Ramos (cell line): ENCODE results near the gene OR1J4.
"Not testable (repeated sequence)": the region's sequence is repeated elsewhere in the genome, so short reads cannot be mapped to it uniquely, and the experiment has no call there.

Experiments
- in situ Hi-C: fragments of 300-500 bp; cut with MboI; formaldehyde crosslinking; loops from one replicate; pipeline ENCODE4 v1.14.3; 2022; ENCODE audit warnings: low sequenced_read_pairs; ENCODE audit not compliant: unreplicated experiment

The OR1J4 gene

GRCh38 chr9:122518841-122519240 lies at the start of gene OR1J4:
TSS of gene OR1J4 (plus strand) at chr9:122519141. CDS start at chr9:122519141, 0 bp downstream.
- in situ Hi-C loops = no loop called here

DNA sequence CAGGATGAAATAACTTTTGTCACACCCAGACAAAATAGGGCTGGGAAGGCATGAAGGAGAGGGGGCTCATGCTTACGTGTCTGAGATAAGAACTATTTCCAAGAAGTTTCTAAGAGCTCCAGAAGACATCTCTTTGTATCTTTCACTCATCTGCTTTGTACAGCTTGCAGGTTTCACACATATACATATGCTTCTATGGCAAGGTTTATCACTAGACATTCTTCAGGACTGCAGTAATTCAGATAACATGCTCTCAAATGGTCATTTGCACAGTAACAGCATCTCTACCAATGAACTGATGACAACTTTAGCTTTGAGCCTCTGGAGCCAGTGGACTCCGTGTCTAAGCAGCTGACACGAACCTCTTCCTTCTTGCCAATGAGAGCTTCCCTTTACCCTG lies 44.4 kb upstream of the OR1J4 start:
- in situ Hi-C loops = loop anchor here (25.0 kb wide), 2 partner anchors 513 to 888 kb away; partner anchors contain the start of gene CRB2

DNA sequence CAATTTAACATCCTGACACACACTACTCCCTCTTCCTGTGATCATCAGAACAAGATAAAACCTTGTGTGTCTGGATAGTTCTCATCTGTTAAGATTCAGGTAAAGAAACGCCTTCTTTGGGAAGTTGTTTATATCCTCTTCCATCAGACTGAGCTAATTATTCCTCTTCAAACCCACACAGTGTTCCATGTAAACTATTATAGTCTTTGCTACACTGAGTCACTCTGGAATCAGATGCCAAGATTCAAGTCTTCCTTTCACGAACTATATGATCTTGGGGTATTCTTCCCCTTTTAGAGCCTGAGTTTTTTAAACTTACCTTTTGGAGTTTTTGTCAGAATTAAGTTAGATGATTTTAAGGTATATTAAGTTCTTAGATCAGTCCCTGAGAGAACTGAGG lies 43.2 kb upstream of the OR1J4 start:
- in situ Hi-C loops = no loop called here

DNA sequence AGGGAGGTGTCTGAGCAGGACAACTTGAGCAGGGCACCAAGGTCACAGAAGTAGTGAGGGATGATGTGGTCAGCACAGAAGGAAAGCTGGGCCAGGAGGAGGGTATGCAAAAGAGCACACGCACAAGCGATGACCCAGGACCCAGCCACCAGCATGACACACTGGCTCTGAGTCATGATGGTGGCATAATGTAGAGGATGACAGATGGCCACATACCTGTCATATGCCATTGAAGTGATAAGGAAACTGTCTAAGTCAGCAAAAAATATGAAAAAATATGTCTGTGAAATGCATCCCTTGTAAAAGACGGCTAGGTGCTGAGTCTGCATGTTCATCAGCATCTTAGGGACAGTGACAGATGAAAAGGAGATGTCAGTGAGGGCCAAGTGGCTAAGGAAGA lies 41.6 kb upstream of the OR1J4 start:
- in situ Hi-C loops = no loop called here

GRCh38 chr9:122477826-122478225 lies 41.1 kb upstream of the OR1J4 start, which contains the start of gene OR1J1:
TSS of gene OR1J1 (minus strand) at chr9:122477926. CDS start at chr9:122477926, 0 bp downstream.
- in situ Hi-C loops = no loop called here

GRCh38 chr9:122479062-122479461 lies 39.9 kb upstream of the OR1J4 start:
- in situ Hi-C loops = no loop called here

DNA sequence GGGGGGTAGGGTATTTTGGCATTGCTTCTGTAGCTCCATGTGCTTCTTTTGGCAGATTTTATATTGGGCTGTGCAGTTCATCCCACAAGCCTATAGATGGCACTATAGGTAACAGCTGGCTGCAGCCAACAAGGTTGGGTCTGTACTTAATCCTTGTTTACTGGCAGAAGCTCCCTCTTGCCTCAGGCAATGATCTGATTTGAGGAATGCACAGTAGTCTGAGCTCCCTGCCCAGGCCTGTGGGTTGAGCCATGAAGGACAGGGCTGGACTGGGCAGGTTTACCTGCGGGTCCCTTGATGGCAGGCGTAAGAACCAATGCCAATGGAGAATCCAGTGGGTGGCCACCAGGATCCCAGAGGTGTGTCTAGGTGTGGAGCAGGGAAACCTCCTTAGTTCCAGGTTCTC lies 20.1 kb upstream of the OR1J4 start:
- in situ Hi-C loops = no loop called here

- in situ Hi-C loops = no loop called here
These were observed 12.0 kb upstream of the OR1J4 start for GRCh38 chr9:122506964-122507363.

DNA sequence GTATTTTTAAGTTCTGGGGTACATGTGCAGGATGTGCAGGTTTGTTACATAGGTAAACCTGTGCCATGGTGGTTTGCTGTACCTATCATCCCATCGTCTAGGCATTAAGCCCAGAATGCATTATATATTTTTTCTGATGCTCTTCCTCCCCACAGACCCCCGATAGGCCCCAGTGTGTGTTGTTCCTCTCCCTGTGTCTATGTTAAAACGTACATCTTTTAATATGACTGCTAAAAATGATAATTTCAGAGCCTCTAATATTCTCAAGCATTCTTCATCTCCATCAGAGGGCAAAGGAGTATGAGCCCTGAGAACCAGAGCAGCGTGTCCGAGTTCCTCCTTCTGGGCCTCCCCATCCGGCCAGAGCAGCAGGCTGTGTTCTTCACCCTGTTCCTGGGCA lies 8.4 kb upstream of the OR1J4 start, which contains the start of gene OR1J2:
Gene OR1J2 (plus strand): TSS at position 301 of the 400 bp plus-strand sequence. CDS start 0 bp downstream, at position 301.
- in situ Hi-C loops = no loop called here

DNA sequence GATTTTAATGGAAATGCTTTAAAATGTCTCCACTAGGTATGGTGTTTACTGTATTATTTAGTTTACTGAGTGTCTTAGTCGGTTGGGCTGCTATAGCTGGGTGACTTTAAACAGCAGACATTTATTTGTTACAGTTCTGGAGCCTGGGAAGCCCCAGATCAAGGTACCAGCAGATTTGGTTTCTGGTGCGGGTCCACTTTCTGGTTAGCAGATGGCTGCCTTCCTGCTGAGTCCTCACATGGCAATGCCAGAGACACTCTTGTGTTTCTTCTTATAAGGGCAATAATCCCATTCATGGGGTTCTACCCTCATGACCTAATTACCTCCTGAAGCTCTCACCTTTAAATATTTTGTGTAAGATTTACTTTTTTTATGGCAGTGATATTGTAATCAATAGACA lies 715 bp upstream of the OR1J4 start:
- in situ Hi-C loops = no loop called here

DNA sequence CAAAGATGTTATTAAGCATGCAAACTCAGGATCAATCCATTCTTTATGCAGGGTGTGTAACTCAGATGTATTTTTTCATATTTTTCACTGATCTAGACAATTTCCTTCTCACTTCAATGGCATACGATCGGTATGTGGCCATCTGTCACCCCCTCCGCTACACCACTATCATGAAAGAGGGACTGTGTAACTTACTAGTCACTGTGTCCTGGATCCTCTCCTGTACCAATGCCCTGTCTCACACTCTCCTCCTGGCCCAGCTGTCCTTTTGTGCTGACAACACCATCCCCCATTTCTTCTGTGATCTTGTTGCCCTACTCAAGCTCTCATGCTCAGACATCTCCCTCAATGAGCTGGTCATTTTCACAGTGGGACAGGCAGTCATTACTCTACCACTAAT lies 435 bp downstream of the OR1J4 start:
- in situ Hi-C loops = no loop called here

GRCh38 chr9:122526602-122527001 lies 7.7 kb downstream of the OR1J4 start:
- in situ Hi-C loops = no loop called here

DNA sequence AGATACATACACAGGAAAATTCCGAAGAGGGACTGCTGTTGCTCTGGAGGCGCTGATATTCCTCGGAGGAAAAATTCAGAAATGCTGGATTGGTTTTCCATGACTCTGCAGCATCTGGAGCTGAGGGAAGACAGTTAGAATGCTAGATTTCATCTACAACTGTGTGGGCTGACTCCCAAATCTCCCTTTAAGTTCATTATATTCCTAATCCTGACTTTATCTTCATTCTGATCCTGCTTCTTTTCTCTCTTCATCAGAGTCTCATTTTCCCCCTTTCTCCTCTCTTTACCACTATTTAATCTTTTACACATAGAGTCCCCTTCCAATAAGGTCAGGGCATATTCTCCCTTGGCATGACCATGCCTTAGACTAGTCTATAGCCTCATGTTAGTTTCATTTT lies 8.3 kb downstream of the OR1J4 start, which contains the start of gene OR1N1:
Gene OR1N1 (minus strand): TSS at position 101 of the 400 bp plus-strand sequence. CDS start 0 bp downstream, at position 101.
- in situ Hi-C loops = no loop called here

GRCh38 chr9:122531157-122531556 lies 12.2 kb downstream of the OR1J4 start:
- in situ Hi-C loops = not testable (repeated sequence)

- in situ Hi-C loops = no loop called here
These were observed 17.2 kb downstream of the OR1J4 start for GRCh38 chr9:122536134-122536533.

DNA sequence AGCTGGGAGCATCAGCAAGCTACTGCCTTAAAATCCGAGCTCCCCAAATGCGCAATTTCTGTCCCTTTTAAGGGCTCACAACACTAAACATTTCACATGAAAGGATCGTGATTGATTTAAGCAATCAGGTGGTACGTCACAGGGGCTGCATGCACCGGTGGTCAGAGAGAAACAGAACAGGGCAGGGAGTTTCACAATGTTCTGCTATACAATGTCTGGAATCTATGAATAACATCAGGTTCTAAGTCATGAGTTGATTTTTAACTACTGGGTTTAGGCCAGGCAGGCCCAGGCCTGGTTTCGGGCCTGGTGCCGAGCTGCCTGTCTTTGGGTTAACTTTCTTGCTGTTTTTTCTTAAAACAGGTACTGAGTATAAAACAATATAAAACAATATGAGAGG lies 18.1 kb downstream of the OR1J4 start:
- in situ Hi-C loops = not testable (repeated sequence)

DNA sequence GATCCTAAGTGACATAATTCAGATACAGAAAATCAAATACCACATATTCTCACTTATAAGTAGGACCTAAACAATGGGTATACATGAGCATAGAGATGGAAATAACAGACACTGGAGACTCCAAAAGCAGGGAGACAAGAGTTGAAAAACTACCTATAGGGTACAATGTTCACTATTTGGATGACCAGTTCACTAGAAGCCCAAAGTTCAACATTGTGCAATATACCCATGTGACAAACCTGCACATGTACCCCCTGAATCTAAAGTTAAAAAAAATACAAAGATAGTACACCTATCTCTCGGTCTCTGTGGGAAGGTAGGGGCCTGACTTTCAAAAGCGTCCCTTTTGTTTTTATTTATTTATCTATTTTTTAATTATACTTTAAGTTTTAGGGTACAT lies 19.8 kb downstream of the OR1J4 start:
- in situ Hi-C loops = no loop called here

DNA sequence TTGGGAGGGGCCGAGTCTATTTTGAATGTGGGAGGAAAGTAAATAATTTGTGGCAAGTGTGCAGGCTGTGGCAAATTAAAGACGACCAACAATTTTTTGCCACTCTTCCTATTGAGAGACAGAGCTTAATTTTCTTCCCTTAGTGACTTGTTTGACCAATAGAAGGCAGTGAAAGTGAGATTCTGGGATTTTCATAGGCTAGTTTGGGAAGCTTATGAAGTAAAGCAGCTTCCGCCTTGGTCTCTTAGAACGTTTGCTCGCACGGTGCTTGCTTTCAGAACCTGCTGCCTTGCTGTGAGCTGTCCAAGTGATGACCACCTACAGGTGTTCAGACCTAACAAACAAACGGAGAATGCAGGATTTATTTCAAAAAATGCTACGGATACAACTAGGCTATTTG lies 27.3 kb downstream of the OR1J4 start:
- in situ Hi-C loops = no loop called here

- in situ Hi-C loops = no loop called here
These were observed 32.4 kb downstream of the OR1J4 start for GRCh38 chr9:122551371-122551770.

- in situ Hi-C loops = no loop called here
These were observed 33.9 kb downstream of the OR1J4 start, which contains the start of gene OR1N2 for GRCh38 chr9:122552812-122553211. TSS of gene OR1N2 (plus strand) at chr9:122553112. CDS start at chr9:122553212, 100 bp downstream.

- in situ Hi-C loops = no loop called here
These were observed 42.5 kb downstream of the OR1J4 start for GRCh38 chr9:122561446-122561845.

GRCh38 chr9:122562134-122562760 lies 43.3 kb downstream of the OR1J4 start:
- in situ Hi-C loops = no loop called here
